H9 (cell line): Measurements from ENCODE around the gene ATG5. TPM values are rescaled to one million over a fixed set of nuclear protein-coding genes. Genes with fewer than 3 reads are reported as not detected.

ENCODE experiments used
- DNase-seq: peaks from one replicate; pipeline ENCODE4 v3.0.0-alpha.2; 2017
- H2AFZ ChIP-seq: one replicate; pipeline ENCODE4 v1.6.1; 2013; ENCODE audit warnings: mild to moderate bottlenecking, low read length, control low read depth, moderate library complexity
- H2AK5ac ChIP-seq: 2 replicates; pipeline ENCODE4 v1.6.1; 2013; ENCODE audit warnings: low read length, control low read depth, mixed read lengths; ENCODE audit not compliant: insufficient read length
- H2BK120ac ChIP-seq: one replicate; pipeline ENCODE4 v1.6.1; 2013; ENCODE audit warnings: low read depth, mild to moderate bottlenecking, low read length, control low read depth, inconsistent platforms; ENCODE audit not compliant: poor library complexity, severe bottlenecking
- H2BK12ac ChIP-seq: 2 replicates; pipeline ENCODE4 v1.6.1; 2013; ENCODE audit warnings: low read length, control low read depth, mixed read lengths, low read depth; ENCODE audit not compliant: insufficient read length
- H2BK15ac ChIP-seq: 2 replicates; pipeline ENCODE4 v1.6.1; 2013; ENCODE audit warnings: low read depth, low read length, control low read depth
- H2BK20ac ChIP-seq: one replicate; pipeline ENCODE4 v1.6.1; 2013; ENCODE audit warnings: low read depth, mild to moderate bottlenecking, low read length, control low read depth, inconsistent platforms; ENCODE audit not compliant: poor library complexity, severe bottlenecking
- H2BK5ac ChIP-seq: 2 replicates; pipeline ENCODE4 v1.6.1; 2013; ENCODE audit warnings: low read length, control low read depth, mixed read lengths; ENCODE audit not compliant: insufficient read length
- H3K14ac ChIP-seq: 2 replicates; pipeline ENCODE4 v1.6.1; 2013; ENCODE audit warnings: low read length, control low read depth; ENCODE audit not compliant: insufficient read depth
- H3K18ac ChIP-seq: 2 replicates; pipeline ENCODE4 v1.6.1; 2013; ENCODE audit warnings: low read depth, mild to moderate bottlenecking, mixed read lengths, low read length, control low read depth; ENCODE audit not compliant: insufficient read length
- H3K23ac ChIP-seq: 2 replicates; pipeline ENCODE4 v1.6.1; 2013; ENCODE audit warnings: low read length, control low read depth, mixed read lengths, low read depth; ENCODE audit not compliant: insufficient read length
- H3K23me2 ChIP-seq: 2 replicates; pipeline ENCODE4 v1.6.1; 2013; ENCODE audit warnings: low read depth, mild to moderate bottlenecking, mixed read lengths, low read length, control low read depth; ENCODE audit not compliant: insufficient read length, poor library complexity, severe bottlenecking
- H3K27ac ChIP-seq: 2 replicates; pipeline ENCODE4 v1.5.1; 2013; ENCODE audit warnings: low read length, control low read depth, mixed read lengths, low read depth; ENCODE audit not compliant: insufficient read length
- H3K27me3 ChIP-seq: 2 replicates; pipeline ENCODE4 v1.6.1; 2013; ENCODE audit warnings: low read length, control low read depth, inconsistent platforms; ENCODE audit not compliant: insufficient read depth
- H3K4ac ChIP-seq: 2 replicates; pipeline ENCODE4 v1.6.1; 2013; ENCODE audit warnings: low read depth, mild to moderate bottlenecking, control low read depth, inconsistent platforms, low read length, moderate library complexity
- H3K4me1 ChIP-seq: 2 replicates; pipeline ENCODE4 v1.6.1; 2013; ENCODE audit warnings: low read length, control low read depth, inconsistent platforms; ENCODE audit not compliant: insufficient read depth
- H3K4me2 ChIP-seq: 2 replicates; pipeline ENCODE4 v1.6.1; 2013; ENCODE audit warnings: low read length, control low read depth, mixed read lengths; ENCODE audit not compliant: insufficient read length, insufficient read depth
- H3K56ac ChIP-seq: 2 replicates; pipeline ENCODE4 v1.6.1; 2013; ENCODE audit warnings: low read depth, mild to moderate bottlenecking, mixed read lengths, low read length, control low read depth; ENCODE audit not compliant: insufficient read length
- H3K79me1 ChIP-seq: 2 replicates; pipeline ENCODE4 v1.6.1; 2013; ENCODE audit warnings: low read depth, mild to moderate bottlenecking, moderate library complexity, low read length, control low read depth, inconsistent platforms; ENCODE audit not compliant: insufficient read depth, poor library complexity, severe bottlenecking
- H3K79me2 ChIP-seq: 2 replicates; pipeline ENCODE4 v1.6.1; 2013; ENCODE audit warnings: low read length, control low read depth, inconsistent platforms; ENCODE audit not compliant: insufficient read depth
- H3K9ac ChIP-seq: 2 replicates; pipeline ENCODE4 v1.6.1; 2013; ENCODE audit warnings: low read length, control low read depth, mixed read lengths; ENCODE audit not compliant: insufficient read length; ENCODE audit errors: extremely low read depth
- H3K9me3 ChIP-seq: one replicate; pipeline ENCODE4 v1.6.1; 2013; ENCODE audit warnings: low read depth, low read length, inconsistent platforms; ENCODE audit not compliant: control insufficient read depth
- H3T11ph ChIP-seq: one replicate; pipeline ENCODE4 v1.6.1; 2013; ENCODE audit warnings: mild to moderate bottlenecking, low read length, control low read depth, inconsistent platforms
- H4K20me1 ChIP-seq: one replicate; pipeline ENCODE4 v1.6.1; 2013; ENCODE audit not compliant: control insufficient read depth, insufficient read length, insufficient read depth
- H4K5ac ChIP-seq: 2 replicates; pipeline ENCODE4 v1.6.1; 2013; ENCODE audit warnings: low read depth, mild to moderate bottlenecking, mixed read lengths, low read length, control low read depth; ENCODE audit not compliant: insufficient read length
- H4K8ac ChIP-seq: replicated peaks from 2 replicates; pipeline ENCODE4 v1.6.1; 2013; ENCODE audit warnings: low read length, control low read depth, mixed read lengths, low read depth; ENCODE audit not compliant: insufficient read length
- H4K91ac ChIP-seq: 2 replicates; pipeline ENCODE4 v1.6.1; 2013; ENCODE audit warnings: low read depth, mild to moderate bottlenecking, moderate library complexity, mixed read lengths, low read length, control low read depth; ENCODE audit not compliant: insufficient read length
- H3K27ac Mint-ChIP-seq, 3 experiments: 2 replicates in 2 of 3; 3 replicates in 1 of 3; pipeline ENCODE4 v1.8.0; 2020 to 2021; ENCODE audit warnings: mixed read lengths in 3 of 3, mild to moderate bottlenecking in 1 of 3, moderate library complexity in 1 of 3
- H3K27me3 Mint-ChIP-seq: 2 replicates; pipeline ENCODE4 v1.8.0; 2021; ENCODE audit warnings: low read depth, mild to moderate bottlenecking, moderate library complexity, mixed read lengths
- H3K36me3 Mint-ChIP-seq, 3 experiments: 2 replicates in 2 of 3; 3 replicates in 1 of 3; pipeline ENCODE4 v1.8.0; 2020 to 2021; ENCODE audit warnings: low read depth in 3 of 3, mixed read lengths in 3 of 3; ENCODE audit not compliant: insufficient read depth in 1 of 3
- H3K4me1 Mint-ChIP-seq, 2 experiments: 2 replicates each; pipeline ENCODE4 v1.8.0; 2020; ENCODE audit warnings: mixed read lengths in 2 of 2
- H3K4me3 Mint-ChIP-seq, 2 experiments: 2 replicates in 1 of 2; 3 replicates in 1 of 2; pipeline ENCODE4 v1.8.0; 2020 to 2021; ENCODE audit warnings: mild to moderate bottlenecking in 2 of 2, mixed read lengths in 2 of 2, moderate library complexity in 1 of 2
- H3K9me3 Mint-ChIP-seq, 2 experiments: 2 replicates in 1 of 2; 3 replicates in 1 of 2; pipeline ENCODE4 v1.8.0; 2020; ENCODE audit warnings: mild to moderate bottlenecking in 2 of 2, mixed read lengths in 2 of 2, moderate library complexity in 1 of 2
- WGBS: extraction: QIAGEN DNeasy Blood & Tissue Kit; methylation state at CpG from one replicate; pipeline ENCODE4 v1.1.7; 2013; ENCODE audit warnings: missing lambda C conversion rate, low lambda C conversion rate, mixed read lengths; ENCODE audit not compliant: insufficient read length; ENCODE audit errors: extremely low coverage; 5-methylcytosine and 5-hydroxymethylcytosine counted together
- total RNA-seq: library from RNA; stranded (reverse); gene quantifications from 2 replicates; pipeline ENCODE4 v1.2.1, GENCODE V29; 2021
- TF ChIP-seq, protein P1 (sequence below): fragments of 200-600 bp; sonication (generic); conservative IDR thresholded peaks from 3 replicates; pipeline ENCODE4 v1.8.0; 2021; ENCODE audit warnings: antibody characterized with exemption, mild to moderate bottlenecking

The ATG5 gene
- total RNA-seq, 1 experiment from 2014 or later: 36.7 TPM

DNA sequence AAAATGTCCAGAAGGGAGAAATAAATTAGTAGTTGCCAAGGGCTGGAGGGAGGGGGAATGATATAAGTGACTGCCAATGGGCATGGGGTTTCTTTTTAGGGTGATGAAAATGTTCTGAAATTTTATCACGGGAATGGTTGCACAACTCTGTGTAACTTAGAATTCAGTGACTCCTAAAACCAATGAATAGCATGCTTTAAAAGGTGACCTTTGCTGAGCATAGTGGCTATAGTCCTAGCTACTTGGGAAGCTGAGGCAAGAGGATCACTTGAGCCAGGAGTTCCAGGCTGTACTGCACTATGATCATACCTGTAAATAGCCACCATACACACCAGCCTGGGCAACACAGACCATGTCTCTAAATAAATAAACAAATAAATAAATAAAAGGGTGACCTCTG is 109.0 kb downstream of the ATG5 start:
- Mint-ChIP-seq H3K27ac (no peak overlapping the region), H3K9me3 (no peaks in the 10 kb centered on the region), H3K4me3 (no peak overlapping the region), H3K27me3 (no peaks in the 10 kb centered on the region), H3K4me1 (peaks cover 11 to 12% of the 10 kb centered on the region in 2 experiments), H3K36me3 (no peaks in the 10 kb centered on the region)
- Histone ChIP-seq H2BK120ac (no peak overlapping the region), H3K18ac (no peak overlapping the region), H2AFZ (no peak overlapping the region), H4K91ac (no peak overlapping the region), H3K56ac (no peak overlapping the region), H3K23me2 (no peaks in the 10 kb centered on the region), H4K20me1 (no peaks in the 10 kb centered on the region), H2BK12ac (no peak overlapping the region), H3K4me2 (no peak overlapping the region), H3K14ac (no peak overlapping the region), H3K79me2 (peaks cover 1% of the 10 kb centered on the region; the same call in 1 of the 2 replicates), H2BK5ac (no peak overlapping the region), H3K23ac (no peak overlapping the region), H4K8ac (no peak overlapping the region), H3K9me3 (no peaks in the 10 kb centered on the region), H3K4ac (no peak overlapping the region), H3K79me1 (no peaks in the 10 kb centered on the region), H2AK5ac (no peak overlapping the region), H3T11ph (no peak overlapping the region), H3K27ac (no peak overlapping the region), H2BK15ac (no peak overlapping the region), H3K27me3 (no peaks in the 10 kb centered on the region), H4K5ac (no peak overlapping the region), H3K4me1 (no peaks in the 10 kb centered on the region), H3K9ac (no peak overlapping the region), H2BK20ac (no peak overlapping the region)
- no peak for DNase-seq
- TF ChIP-seq, protein P1, sequence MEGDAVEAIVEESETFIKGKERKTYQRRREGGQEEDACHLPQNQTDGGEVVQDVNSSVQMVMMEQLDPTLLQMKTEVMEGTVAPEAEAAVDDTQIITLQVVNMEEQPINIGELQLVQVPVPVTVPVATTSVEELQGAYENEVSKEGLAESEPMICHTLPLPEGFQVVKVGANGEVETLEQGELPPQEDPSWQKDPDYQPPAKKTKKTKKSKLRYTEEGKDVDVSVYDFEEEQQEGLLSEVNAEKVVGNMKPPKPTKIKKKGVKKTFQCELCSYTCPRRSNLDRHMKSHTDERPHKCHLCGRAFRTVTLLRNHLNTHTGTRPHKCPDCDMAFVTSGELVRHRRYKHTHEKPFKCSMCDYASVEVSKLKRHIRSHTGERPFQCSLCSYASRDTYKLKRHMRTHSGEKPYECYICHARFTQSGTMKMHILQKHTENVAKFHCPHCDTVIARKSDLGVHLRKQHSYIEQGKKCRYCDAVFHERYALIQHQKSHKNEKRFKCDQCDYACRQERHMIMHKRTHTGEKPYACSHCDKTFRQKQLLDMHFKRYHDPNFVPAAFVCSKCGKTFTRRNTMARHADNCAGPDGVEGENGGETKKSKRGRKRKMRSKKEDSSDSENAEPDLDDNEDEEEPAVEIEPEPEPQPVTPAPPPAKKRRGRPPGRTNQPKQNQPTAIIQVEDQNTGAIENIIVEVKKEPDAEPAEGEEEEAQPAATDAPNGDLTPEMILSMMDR: no peak
- WGBS: no CpG with 5 or more reads among the region's 1 CpG
